B cell (primary cell): ENCODE results near the gene SPOCD1. TPM values are rescaled to one million over a fixed set of nuclear protein-coding genes. Genes with fewer than 3 reads are reported as not detected.
A peak's percentile ranks its signal among the peaks of the same experiment; 100 is the strongest.

Source experiments
- ATAC-seq: fragments of 200-7000 bp; cut with Tn5 transposase; one replicate; pipeline ENCODE4 v1.10.0; 2021; ENCODE audit warnings: low read depth, mild to moderate bottlenecking, moderate number of reproducible peaks, moderate library complexity
- CTCF ChIA-PET: fragments of 350-600 bp; sonication (Branson Sonifier 250); formaldehyde crosslinking; loops from one replicate; lab custom pipeline; 2021; ENCODE audit warnings: antibody characterized with exemption, inconsistent platforms; lab: Charles Lee
- POLR2A ChIA-PET: fragments of 350-600 bp; sonication (Branson Sonifier 250); formaldehyde crosslinking; loops from one replicate; lab custom pipeline; 2021; ENCODE audit warnings: antibody characterized with exemption; lab: Charles Lee
- DNase-seq: peaks from one replicate; pipeline ENCODE4 v3.0.0; 2013
- H2AFZ ChIP-seq: 2 replicates; pipeline ENCODE4 v1.6.1; 2012; ENCODE audit warnings: mild to moderate bottlenecking, low read depth, low read length; ENCODE audit not compliant: insufficient read depth, poor library complexity, severe bottlenecking
- H3K27ac ChIP-seq, 2 donors: 1 replicate in 1 of 2; 2 replicates in 1 of 2; pipeline ENCODE4 v1.5.1; 2012 to 2013; ENCODE audit warnings: low read length in 2 of 2, mild to moderate bottlenecking in 2 of 2, moderate library complexity in 1 of 2
- H3K27me3 ChIP-seq, 4 experiments: fragments of 200-600 bp in 1 of 4; sonication (generic) in 1 of 4; replicated peaks in 1 of 4; 1 replicate in 2 of 4; 2 replicates in 2 of 4; pipeline versions ENCODE4 v1.6.1 to v1.7.0; 2013 to 2016; ENCODE audit warnings: low read length in 3 of 4, mild to moderate bottlenecking in 2 of 4, mixed read lengths in 1 of 4, moderate library complexity in 1 of 4; ENCODE audit not compliant: insufficient read depth in 4 of 4, control insufficient read depth in 3 of 4; ENCODE audit errors: control extremely low read depth in 1 of 4
- H3K36me3 ChIP-seq, 2 experiments: replicated peaks in 1 of 2; 1 replicate in 1 of 2; 2 replicates in 1 of 2; pipeline versions ENCODE4 v1.6.1 to v1.7.1; 2013; ENCODE audit warnings: low read length in 1 of 2; ENCODE audit not compliant: insufficient read depth in 2 of 2, control insufficient read depth in 1 of 2; ENCODE audit errors: control extremely low read depth in 1 of 2, extremely low read depth in 1 of 2
- H3K4me1 ChIP-seq, 2 donors: fragments of 200-600 bp in 1 of 2; sonication (generic) in 1 of 2; 1 replicate in 1 of 2; 2 replicates in 1 of 2; pipeline versions ENCODE4 v1.5.1 to v1.6.1; 2013 to 2017; ENCODE audit warnings: low read length in 2 of 2; ENCODE audit not compliant: control insufficient read depth in 2 of 2, insufficient read depth in 2 of 2
- H3K4me2 ChIP-seq: replicated peaks from 2 replicates; pipeline ENCODE3; 2012; ENCODE audit warnings: mild to moderate bottlenecking, low read depth, low read length; ENCODE audit not compliant: poor library complexity, severe bottlenecking
- H3K4me3 ChIP-seq, 5 experiments: fragments of 200-600 bp in 1 of 5; sonication (generic) in 1 of 5; 1 replicate in 3 of 5; 2 replicates in 2 of 5; pipeline versions ENCODE4 v1.5.1 to v1.7.0; 2011 to 2016; ENCODE audit warnings: low read length in 4 of 5, mild to moderate bottlenecking in 4 of 5, low read depth in 2 of 5, control low read depth in 1 of 5, moderate library complexity in 1 of 5; ENCODE audit not compliant: insufficient read depth in 1 of 5; ENCODE audit errors: control extremely low read depth in 1 of 5, extremely low read depth in 1 of 5
- H3K79me2 ChIP-seq: fragments of 200-600 bp; sonication (generic); one replicate; pipeline ENCODE4 v1.6.0; 2016; ENCODE audit warnings: low read length; ENCODE audit not compliant: control insufficient read depth, insufficient read depth
- H3K9ac ChIP-seq: fragments of 200-600 bp; sonication (generic); 2 replicates; pipeline ENCODE4 v1.6.1; 2017; ENCODE audit warnings: mild to moderate bottlenecking, low read length, moderate library complexity
- H3K9me3 ChIP-seq, 3 donors: one replicate each; pipeline versions ENCODE4 v1.6.1 to v1.7.1; 2013; ENCODE audit warnings: low read length in 2 of 3; ENCODE audit not compliant: control insufficient read depth in 2 of 3, insufficient read depth in 1 of 3; ENCODE audit errors: control extremely low read depth in 1 of 3
- H4K20me1 ChIP-seq: 2 replicates; pipeline ENCODE4 v1.6.0; 2012; ENCODE audit warnings: mild to moderate bottlenecking, low read length; ENCODE audit not compliant: insufficient read depth, control insufficient read depth, poor library complexity, severe bottlenecking
- H3K27ac Mint-ChIP-seq: one replicate; pipeline ENCODE4 v1.8.0; 2021; ENCODE audit warnings: mixed read lengths
- H3K27me3 Mint-ChIP-seq: one replicate; pipeline ENCODE4 v1.8.0; 2021; ENCODE audit warnings: mixed read lengths
- H3K4me1 Mint-ChIP-seq: one replicate; pipeline ENCODE4 v1.8.0; 2021; ENCODE audit warnings: mixed read lengths
- H3K4me3 Mint-ChIP-seq: one replicate; pipeline ENCODE4 v1.8.0; 2021; ENCODE audit warnings: mixed read lengths
- H3K9me3 Mint-ChIP-seq: one replicate; pipeline ENCODE4 v1.8.0; 2022; ENCODE audit warnings: mixed read lengths; ENCODE audit not compliant: insufficient read depth
- CTCF ChIP-seq: fragments of 200-600 bp; IDR thresholded peaks from one replicate; pipeline ENCODE4 v1.8.0; 2022; ENCODE audit warnings: antibody characterized with exemption, mild to moderate bottlenecking
- EZH2 ChIP-seq: IDR thresholded peaks from 2 replicates; pipeline ENCODE4 v1.6.1; 2012; ENCODE audit warnings: borderline replicate concordance, low read depth, mild to moderate bottlenecking, moderate library complexity, low read length; ENCODE audit not compliant: insufficient read depth, poor library complexity, severe bottlenecking
- WGBS: methylation state at CpG from one replicate; pipeline ENCODE4 v1.1.5; 2013; ENCODE audit warnings: missing lambda C conversion rate; ENCODE audit not compliant: insufficient coverage; 5-methylcytosine and 5-hydroxymethylcytosine counted together
- intact Hi-C: fragments of 100-400 bp; cut with micrococcal nuclease; formaldehyde crosslinking; loops from one replicate; pipeline ENCODE4 v1.10.0; 2022
- polyA plus RNA-seq: library from polyadenylated mRNA; depleted of rRNA; stranded (reverse); fragments of >200 nt; gene quantifications from 2 replicates; pipeline ENCODE4 v1.2.3, GENCODE V29; 2012
- total RNA-seq, 2 donors: library from RNA; stranded (reverse); fragments of 120-200 nt in 1 of 2; gene quantifications; 1 replicate in 1 of 2; 2 replicates in 1 of 2; pipeline versions ENCODE4 v1.2.3 to v1.2.4, GENCODE V29; 2013 to 2022

Gene SPOCD1
- total and polyA plus RNA-seq, 2 donors (not counting 1 experiment from before 2014, with no cell fraction given) = not detected

GRCh38 chr1:31784356-31785019 is 31.3 kb downstream of the SPOCD1 start:
- DNase-seq = no peak
- TF ChIP-seq EZH2 (no peak), CTCF (no peak)
- peaks cover 0 to 3% (median 0%) of the 10 kb centered on the region in 4 experiments for H3K27me3 ChIP-seq
- no peak overlapping the region for H3K4me3 ChIP-seq
- ChIA-PET POLR2A (interaction anchor here (2.0 kb wide), 1 partner anchor 22 kb away, joined by 10 read pairs; no protein-coding TSS in a partner anchor), CTCF (interaction anchor here (0.5 to 9.5 kb wide), 9 partner anchors 10 to 179 kb away, joined by 3 to 199 read pairs (median 4); partner anchors contain the start of genes ADGRB2 and PTP4A2)
- H3K4me2 ChIP-seq = peak overlapping the region; percentile 62
- no peaks in the 10 kb centered on the region for H4K20me1 ChIP-seq
- intact Hi-C loops = loop anchor here (1.0 to 10.0 kb wide), 3 partner anchors 12 to 1067 kb away; partner anchors contain the start of gene PTP4A2
- no peak overlapping the region for H3K27ac ChIP-seq
- peak overlapping the region; percentile 4 for H2AFZ ChIP-seq
- peaks cover 34 to 47% of the 10 kb centered on the region in 2 donors for H3K4me1 ChIP-seq
- peak overlapping the region; percentile 74 for H3K4me3 Mint-ChIP-seq
- H3K36me3 ChIP-seq = no peaks in the 10 kb centered on the region
- H3K27me3 Mint-ChIP-seq = no peaks in the 10 kb centered on the region
- no peak for ATAC-seq
- peak overlapping the region; percentile 92 for H3K27ac Mint-ChIP-seq
- no peaks in the 10 kb centered on the region for H3K79me2 ChIP-seq
- peaks cover 41% of the 10 kb centered on the region for H3K4me1 Mint-ChIP-seq
- no peaks in the 10 kb centered on the region for H3K9me3 ChIP-seq
- 89% methylated on average over 4 of the region's 4 CpGs for WGBS
- no peaks in the 10 kb centered on the region for H3K9me3 Mint-ChIP-seq
- no peak overlapping the region for H3K9ac ChIP-seq

- Histone ChIP-seq H4K20me1 (no peaks in the 10 kb centered on the region), H3K4me3 (no peak overlapping the region), H2AFZ (no peak overlapping the region), H3K36me3 (no peaks in the 10 kb centered on the region), H3K27me3 (peaks cover 0 to 5% (median 0%) of the 10 kb centered on the region in 4 experiments), H3K9ac (no peak overlapping the region), H3K4me1 (peaks cover 34 to 44% of the 10 kb centered on the region in 2 donors), H3K9me3 (no peaks in the 10 kb centered on the region), H3K79me2 (no peaks in the 10 kb centered on the region), H3K4me2 (peak overlapping the region; percentile 62), H3K27ac (no peak overlapping the region)
- TF ChIP-seq CTCF (no peak), EZH2 (no peak)
- no peaks in the 10 kb centered on the region for H3K9me3 Mint-ChIP-seq
- peaks cover 40% of the 10 kb centered on the region for H3K4me1 Mint-ChIP-seq
- H3K27me3 Mint-ChIP-seq = no peaks in the 10 kb centered on the region
- POLR2A ChIA-PET = interaction anchor here (0.6 to 2.0 kb wide), 2 partner anchors 21 to 389 kb away, joined by 6 to 10 read pairs; no protein-coding TSS in a partner anchor
- H3K27ac Mint-ChIP-seq = no peak overlapping the region
- ATAC-seq = no peak
- WGBS = 81% methylated on average over 2 of the region's 3 CpGs
- DNase-seq = no peak
- intact Hi-C loops = loop anchor here (10.0 kb wide), 1 partner anchor 151 kb away; the partner anchor contains the start of gene PTP4A2
- H3K4me3 Mint-ChIP-seq = no peak overlapping the region
- CTCF ChIA-PET = interaction anchor here (1.1 to 9.5 kb wide), 5 partner anchors 21 to 155 kb away, joined by 3 to 199 read pairs (median 5); partner anchors contain the start of genes ADGRB2 and PTP4A2
These were observed 32.0 kb downstream of the SPOCD1 start for GRCh38 chr1:31783846-31784245.
